Left hindlimb (tissue), 1 donor: ENCODE measurements around the gene DNA2.

ENCODE experiments used
- DNase-seq: peaks from one replicate; pipeline ENCODE4 v3.0.0-alpha.2; 2018

DNA2 gene

DNA sequence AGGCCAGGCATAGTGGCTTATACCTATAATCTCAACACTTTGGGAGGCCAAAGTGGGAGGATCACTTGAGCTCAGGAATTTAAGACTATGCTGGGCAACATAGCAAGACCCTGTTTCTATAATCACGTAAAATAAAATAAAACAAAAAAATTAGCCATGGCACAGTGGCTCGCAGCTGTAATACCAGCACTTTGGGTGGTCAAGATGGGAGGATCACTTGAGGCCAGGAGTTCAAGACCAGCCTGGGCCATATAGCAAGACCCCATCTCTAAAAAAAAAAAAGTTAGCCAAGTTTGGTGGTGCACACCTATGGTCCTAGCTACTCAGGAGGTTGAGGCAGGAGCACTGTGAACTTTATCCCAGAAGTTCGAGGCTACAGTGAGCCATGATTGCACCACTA, 30.9 kb downstream of the DNA2 start:
- no peak for DNase-seq

DNA sequence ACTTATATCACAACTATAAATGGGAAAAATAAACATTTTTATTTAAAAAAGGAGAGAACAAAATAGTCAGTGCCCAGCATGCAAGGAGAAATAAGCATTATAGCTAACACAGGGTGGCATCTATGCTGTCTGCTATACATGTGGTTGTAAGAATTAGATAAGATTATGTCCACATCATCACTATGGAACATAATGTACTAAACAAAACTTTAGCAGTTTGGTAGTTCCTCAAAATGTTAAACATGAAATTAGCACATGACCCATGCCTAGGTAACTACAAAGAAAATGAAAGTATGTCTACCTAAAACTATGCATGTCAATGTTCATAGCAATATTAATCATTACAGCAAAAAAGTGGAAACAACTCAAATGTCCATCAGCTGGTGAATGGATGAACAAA, 36.0 kb downstream of the DNA2 start:
- no peak for DNase-seq

DNA sequence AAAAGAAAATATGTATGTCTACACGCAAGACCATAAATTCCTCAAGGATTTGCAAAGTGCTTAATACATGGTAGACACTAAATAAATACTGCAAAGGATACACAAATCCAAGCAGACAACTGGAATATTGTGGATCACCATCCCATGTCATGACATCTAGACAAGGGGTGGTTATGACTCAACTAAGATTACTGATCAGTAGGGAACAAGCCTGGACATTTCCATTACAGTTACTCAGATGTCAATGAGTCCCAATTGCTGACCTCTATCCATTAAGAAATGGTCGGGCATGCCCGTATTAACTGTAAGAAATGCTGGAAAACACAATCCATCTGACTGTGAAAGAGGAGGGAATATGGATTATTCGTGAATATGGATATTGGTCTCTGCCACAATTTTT, 37.1 kb downstream of the DNA2 start:
- DNase-seq, result no peak

DNA sequence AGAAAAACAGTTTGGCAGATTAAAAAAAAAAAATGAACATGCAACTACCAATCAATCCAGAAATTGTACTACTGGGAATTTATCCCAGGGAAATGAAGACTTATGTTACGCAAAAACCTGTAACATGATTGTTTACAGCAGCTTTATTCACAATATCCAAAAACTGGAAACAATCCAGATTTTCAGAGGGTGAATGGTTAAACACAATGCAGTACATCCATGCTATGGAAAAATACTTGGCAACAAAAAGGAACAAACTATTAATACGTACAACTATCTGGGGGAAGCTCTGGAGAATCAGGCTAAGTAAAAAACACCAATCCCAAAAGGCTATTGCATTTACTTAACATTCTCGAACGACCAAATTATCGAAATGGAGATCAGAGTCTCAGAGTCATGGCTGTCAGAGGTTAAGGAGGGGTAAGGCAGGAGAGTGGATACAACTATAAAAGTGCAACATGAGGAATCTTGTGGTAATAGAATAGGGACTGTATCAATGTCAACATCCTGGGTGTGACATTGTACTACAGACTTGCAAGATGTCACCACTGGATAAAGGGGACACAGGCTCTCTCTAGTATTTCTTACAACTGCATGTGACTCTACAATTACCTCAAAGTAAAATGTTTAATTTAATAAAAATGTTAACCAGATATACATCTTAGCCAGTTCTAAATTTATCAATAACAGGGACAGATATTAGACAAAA, 43.2 kb downstream of the DNA2 start:
- DNase-seq, result no peak

DNA sequence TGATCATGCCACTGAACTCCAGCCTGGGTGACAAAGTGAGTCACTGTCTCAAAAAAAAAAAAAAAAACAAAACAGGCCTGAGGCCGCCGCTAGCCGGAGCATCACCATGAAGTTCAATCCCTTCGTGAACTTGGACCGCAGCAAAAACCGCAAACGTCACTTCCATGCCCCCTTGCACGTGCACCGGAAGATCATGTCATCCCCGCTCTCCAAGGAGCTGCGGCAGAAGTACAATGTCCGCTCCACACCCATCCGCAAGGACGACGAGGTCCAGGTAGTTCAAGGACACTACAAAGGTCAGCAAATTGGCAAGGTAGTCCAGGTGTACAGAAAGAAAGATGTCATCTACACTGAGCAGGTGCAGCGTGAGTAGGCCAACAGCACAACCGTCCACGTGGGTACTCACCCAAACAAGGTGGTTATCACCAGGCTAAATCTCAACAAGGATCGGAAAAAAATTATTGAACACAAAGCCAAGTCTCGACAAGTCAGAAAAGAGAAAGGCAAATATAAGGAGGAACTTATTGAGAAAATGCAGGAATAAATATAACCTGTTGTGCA, 47.2 kb downstream of the DNA2 start:
- no peak for DNase-seq

DNA sequence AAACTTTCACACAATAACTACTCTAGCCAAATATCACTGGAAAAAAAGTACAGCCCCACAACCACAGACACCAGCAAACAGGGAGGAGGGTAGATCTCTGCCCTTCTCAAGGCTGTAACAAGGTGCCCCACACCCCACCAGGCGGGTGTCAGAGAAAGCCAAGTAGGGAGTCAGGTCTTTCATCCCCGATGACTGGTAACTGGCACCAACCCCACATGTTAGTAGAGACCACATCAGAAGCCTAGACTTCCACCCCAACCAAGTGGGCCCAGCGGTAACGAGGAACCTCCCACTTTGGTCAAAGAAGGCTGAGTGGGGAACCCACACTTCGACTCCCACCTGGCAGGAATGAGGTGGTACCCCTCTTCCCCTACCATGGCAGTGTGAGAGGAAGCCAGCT, 48.3 kb downstream of the DNA2 start:
- no peak for DNase-seq

DNA sequence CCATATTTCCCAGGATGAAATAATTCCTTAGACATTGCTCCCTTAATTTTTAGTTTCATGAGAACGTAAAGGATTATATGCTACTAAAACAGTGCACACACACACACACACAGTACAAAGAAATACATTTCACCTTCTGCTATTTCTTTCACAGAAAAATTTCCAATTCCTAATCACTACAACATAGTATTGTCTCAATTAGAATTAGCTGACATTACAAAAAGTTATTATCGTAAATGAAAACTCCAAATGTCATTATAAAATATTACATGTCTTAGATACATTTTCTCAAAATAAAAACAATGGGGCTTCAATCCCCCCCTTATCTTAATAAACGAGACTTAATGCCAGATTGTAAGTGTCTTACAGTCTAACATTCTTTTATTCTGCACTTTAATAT, 52.4 kb downstream of the DNA2 start:
- DNase-seq, result no peak

DNA sequence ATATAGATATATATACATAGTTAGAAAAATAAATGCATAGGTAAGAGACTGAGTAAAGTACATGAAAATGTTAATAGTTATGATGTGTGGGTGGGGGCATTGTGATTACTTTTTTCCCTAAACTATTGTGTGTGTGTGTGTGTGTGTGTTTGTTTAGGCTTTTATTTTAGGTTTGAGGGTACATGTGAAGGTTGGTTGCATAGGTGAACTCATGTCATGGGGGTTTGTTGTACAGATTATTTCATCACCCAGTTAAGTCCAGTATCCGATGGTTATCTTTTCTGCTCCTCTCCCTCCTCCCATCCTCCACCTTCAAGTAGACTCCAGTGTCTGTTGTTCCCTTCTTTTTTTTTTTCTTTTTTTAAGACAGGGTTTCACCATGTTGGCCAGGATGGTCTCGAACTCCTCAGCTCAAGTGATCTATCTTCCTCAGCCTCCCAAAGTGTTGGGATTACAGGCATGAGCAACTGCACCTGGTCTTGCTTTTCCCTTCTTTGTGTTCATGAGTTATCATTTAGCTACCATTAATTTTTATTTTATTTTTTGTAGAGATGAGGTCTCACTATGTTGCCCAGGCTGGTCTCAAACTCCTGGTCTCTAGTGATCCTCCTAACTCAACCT, 62.8 kb downstream of the DNA2 start:
- no peak for DNase-seq

DNA sequence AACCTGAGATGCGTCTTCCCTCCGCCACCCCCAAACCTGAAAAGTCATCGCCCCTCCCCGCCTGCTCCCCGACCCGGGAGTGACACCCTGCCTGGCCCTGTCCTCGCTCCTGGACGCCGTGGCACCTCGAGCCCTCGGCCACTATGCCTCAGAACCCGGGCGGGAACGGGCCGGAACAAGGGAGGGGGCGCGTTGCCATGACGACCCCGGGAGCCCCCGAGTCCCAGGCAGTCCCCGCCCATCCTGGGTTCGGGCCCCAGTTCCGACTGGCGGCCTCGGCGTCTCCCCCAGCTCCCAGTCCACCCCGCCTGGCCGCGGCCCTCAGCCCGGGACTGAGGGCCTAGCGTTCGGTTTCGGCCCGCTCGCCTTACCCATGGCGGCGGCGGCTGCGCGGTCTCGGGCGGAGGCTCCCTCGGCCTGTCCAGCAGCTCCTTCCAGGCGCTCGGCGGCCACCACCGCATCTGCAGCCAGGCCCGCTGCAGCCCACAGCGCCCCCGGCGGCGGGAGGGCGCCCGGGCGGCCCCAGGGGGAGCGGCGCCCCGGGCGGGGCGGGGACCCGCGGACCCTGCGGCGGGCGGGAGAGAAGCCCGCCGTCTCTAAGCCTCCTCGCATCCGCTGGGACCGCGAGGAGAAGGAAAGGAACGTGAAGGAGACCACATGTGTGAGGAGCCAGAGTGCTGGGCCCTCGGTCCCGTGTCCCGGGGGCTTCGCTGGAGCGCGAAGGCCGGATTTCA, 64.8 kb downstream of the DNA2 start, which contains the start of gene RUFY2:
Gene RUFY2, minus strand, starts transcription at position 463 of the 734 bp plus-strand sequence. Its CDS starts 88 bp downstream, at position 375.
- DNase-seq, result peak; percentile 92

GRCh38 chr10:68406111-68406814, 65.5 kb downstream of the DNA2 start:
- peak; percentile 84 for DNase-seq

DNA sequence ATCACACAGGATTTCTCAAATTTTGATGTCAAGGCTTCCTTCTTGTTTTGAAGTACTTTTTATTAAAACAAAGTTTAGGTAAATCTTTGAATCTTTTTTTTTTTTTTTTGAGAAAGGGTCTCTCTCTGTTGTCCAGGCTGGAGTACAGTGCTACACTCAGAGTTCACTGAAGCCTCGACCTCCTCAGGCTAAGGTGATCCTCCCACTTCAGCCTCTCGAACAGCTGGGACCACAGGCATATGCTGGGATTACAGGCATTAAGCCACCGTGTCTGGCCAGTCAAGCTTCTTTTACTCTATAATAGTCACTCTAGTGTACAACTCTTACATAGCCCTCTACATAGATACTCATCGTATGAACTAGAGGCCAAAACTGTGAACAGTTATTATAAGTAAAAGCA, 68.1 kb downstream of the DNA2 start:
- no peak for DNase-seq

GRCh38 chr10:68402276-68402675, 69.5 kb downstream of the DNA2 start:
- DNase-seq, result no peak

- no peak for DNase-seq
Observed at GRCh38 chr10:68397005-68397404, 74.8 kb downstream of the DNA2 start.

DNA sequence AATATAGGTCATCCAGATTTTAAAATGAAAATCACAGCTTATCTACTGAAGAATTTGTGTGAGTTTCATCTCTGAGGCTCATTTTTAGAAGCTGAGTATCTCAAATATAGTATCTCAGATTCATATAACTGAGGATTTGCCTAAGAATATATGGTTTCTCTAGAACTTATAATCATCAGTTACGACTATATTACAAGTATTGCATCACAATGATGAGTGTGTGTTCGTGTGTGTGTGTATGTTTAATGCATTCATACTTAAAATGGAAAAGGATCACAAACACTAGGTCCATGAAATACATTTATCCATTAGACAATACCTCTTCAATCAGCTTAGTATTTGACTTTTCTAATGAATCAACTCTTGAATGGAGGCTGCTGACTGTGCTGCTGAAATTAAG, 86.0 kb downstream of the DNA2 start:
- no peak for DNase-seq

DNA sequence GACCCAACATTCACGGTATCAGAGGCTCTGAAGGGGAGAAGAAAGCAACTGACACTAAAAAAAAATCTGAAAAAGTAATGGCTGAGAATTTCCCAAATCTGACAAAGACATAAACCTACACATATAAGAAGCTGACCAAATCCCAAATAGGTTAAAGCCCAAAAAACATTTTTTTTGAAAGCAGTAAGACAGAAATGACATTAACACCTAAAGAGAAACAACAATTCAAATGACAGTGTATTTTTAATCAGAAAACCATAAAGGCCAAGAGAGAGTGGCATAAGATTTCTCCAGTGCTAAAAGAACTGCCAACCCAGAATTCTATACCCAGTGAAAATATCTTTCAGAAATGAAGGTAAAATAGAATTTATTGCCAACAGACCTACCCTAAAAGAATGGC, 100.2 kb downstream of the DNA2 start:
- no peak for DNase-seq

- no peak for DNase-seq
Observed at GRCh38 chr10:68367121-68367520, 104.7 kb downstream of the DNA2 start.

DNA sequence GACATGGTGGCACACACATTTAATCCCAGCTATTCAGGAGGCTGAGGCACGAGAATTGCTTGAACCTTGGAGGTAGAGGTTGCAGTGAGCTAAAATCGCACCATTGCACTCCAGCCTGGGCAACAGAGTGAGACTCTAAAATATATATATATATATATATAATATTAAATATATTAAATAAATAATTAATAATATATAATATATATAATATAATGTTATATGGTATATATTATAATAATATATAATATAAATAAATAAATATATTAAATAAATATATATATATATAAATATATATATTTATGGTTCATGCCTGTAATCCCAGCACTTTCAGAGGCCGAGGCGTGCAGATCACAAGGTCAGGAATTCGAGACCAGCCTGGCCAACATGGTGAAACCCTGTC, 105.2 kb downstream of the DNA2 start:
- no peak for DNase-seq

DNA sequence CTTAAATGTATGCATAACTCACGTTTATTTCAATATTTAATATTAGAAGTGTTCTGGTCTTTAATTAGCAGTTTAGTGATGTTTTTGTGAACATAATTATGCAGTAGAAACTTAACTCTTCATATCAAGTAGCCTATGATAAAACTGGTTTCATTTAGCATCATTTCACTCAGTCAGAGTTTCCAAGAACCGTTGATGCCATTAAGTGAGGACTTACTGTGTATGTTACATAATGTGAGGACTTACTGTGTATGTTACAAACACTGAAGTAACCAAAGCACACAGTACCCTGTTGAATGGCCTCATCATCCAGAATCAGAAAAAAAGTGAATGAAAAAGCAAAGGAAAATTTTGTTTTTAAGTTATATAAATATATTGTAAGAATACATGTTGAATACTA, 106.2 kb downstream of the DNA2 start:
- DNase-seq, result no peak

DNA sequence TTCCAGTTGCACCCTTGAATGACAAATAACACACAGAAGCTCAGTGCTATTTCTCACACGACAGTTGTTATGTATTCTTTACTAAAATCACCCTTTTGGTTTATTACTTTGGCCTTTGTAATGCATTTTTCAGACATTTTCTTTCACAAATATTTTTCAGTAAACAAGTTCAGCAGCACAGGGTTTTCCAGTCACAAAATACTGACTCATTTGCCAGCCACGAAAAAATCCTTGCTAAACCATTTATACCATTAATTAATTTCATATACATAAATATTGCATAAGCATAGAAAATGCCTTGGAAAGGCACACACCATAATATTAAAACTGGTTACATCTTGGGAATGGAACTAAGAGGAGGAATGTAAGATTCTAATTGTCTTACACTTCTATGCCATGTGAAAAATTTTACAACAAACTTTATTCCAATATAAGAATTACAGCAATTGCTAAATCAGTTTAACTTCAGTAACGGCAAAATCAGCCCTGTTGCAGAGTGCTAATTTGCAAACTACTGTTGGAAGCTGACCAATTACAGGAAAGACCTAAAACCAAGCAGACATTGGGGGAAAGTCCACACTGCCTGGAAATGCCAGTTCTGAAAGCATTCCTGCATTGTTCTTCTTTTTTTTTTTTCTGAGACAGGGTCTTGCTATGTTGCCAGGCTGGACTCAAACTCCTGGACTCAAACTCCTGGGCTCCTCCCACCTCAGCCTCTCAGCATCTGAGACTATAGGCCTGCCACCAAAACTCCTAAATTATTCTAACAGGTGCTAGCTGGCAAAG, 107.5 kb downstream of the DNA2 start:
- peak; percentile 30 for DNase-seq
